ENCODE data around the gene ZNHIT3. TPM values are rescaled to one million over a fixed set of nuclear protein-coding genes. Genes with fewer than 3 reads are reported as not detected.

The ZNHIT3 gene
- total and polyA plus RNA-seq, 2 of the 13 experiments (the other 11 are each of a cell fraction or from before 2014, with no cell fraction given): 66.6 to 77.4 TPM

DNA sequence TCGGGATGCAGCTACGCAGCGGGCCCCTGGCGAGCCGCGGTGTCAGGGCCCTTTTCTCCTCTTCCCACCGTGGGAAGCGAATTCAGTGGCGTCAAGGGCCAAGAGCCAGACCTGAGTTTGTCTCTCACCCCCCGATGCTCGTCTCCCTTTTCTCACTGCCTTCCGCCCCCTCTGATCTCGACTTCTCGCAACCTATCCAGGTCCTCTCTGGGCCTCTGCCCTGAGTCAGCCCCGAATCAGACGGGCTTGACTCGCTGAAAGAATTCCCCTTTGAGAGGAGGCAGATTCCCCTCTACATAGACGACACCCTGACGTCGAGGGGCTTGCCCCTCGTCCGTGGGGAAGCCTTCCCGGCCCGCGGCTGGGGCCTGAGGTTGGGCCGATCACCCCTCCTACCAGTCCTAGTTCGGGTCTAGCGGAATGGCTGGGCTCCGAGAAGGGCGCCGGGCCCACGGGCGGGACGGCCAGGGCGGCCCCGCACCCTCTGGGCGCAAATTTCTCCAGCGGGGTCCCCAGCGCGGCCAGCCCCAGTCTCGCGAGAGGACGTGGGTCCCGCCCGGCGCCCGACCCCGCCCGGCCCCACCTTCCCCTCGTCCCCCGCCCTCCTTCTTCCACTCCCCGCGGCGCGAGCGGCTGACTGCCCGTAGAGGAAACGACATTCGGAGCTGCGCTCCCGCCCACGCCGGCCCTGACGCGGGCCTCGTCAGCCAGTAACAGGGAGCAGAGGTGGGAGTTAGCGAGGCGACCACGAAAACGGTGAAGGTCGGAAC is 58.0 kb downstream of the ZNHIT3 start, which contains the start of gene GGNBP2 (continued):
- TF ChIP-seq, protein P1, sequence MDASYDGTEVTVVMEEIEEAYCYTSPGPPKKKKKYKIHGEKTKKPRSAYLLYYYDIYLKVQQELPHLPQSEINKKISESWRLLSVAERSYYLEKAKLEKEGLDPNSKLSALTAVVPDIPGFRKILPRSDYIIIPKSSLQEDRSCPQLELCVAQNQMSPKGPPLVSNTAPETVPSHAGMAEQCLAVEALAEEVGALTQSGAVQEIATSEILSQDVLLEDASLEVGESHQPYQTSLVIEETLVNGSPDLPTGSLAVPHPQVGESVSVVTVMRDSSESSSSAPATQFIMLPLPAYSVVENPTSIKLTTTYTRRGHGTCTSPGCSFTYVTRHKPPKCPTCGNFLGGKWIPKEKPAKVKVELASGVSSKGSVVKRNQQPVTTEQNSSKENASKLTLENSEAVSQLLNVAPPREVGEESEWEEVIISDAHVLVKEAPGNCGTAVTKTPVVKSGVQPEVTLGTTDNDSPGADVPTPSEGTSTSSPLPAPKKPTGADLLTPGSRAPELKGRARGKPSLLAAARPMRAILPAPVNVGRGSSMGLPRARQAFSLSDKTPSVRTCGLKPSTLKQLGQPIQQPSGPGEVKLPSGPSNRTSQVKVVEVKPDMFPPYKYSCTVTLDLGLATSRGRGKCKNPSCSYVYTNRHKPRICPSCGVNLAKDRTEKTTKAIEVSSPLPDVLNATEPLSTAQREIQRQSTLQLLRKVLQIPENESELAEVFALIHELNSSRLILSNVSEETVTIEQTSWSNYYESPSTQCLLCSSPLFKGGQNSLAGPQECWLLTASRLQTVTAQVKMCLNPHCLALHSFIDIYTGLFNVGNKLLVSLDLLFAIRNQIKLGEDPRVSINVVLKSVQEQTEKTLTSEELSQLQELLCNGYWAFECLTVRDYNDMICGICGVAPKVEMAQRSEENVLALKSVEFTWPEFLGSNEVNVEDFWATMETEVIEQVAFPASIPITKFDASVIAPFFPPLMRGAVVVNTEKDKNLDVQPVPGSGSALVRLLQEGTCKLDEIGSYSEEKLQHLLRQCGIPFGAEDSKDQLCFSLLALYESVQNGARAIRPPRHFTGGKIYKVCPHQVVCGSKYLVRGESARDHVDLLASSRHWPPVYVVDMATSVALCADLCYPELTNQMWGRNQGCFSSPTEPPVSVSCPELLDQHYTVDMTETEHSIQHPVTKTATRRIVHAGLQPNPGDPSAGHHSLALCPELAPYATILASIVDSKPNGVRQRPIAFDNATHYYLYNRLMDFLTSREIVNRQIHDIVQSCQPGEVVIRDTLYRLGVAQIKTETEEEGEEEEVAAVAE (CRISPR knock-in tag; IDR thresholded peaks at IDR 0.05; ENCODE audit: borderline replicate concordance): peak; percentile 62; the same call in 1 of the 2 replicates
- TF ChIP-seq, protein P2, sequence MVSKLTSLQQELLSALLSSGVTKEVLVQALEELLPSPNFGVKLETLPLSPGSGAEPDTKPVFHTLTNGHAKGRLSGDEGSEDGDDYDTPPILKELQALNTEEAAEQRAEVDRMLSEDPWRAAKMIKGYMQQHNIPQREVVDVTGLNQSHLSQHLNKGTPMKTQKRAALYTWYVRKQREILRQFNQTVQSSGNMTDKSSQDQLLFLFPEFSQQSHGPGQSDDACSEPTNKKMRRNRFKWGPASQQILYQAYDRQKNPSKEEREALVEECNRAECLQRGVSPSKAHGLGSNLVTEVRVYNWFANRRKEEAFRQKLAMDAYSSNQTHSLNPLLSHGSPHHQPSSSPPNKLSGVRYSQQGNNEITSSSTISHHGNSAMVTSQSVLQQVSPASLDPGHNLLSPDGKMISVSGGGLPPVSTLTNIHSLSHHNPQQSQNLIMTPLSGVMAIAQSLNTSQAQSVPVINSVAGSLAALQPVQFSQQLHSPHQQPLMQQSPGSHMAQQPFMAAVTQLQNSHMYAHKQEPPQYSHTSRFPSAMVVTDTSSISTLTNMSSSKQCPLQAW (CRISPR knock-in tag; IDR thresholded peaks at IDR 0.05): peak; percentile 52
- peak; percentile 46 for TF ChIP-seq HNRNPLL (IDR thresholded peaks at IDR 0.05; ENCODE audit: low read depth, low read length, poor library complexity, severe bottlenecking)
- TF ChIP-seq, protein P3, sequence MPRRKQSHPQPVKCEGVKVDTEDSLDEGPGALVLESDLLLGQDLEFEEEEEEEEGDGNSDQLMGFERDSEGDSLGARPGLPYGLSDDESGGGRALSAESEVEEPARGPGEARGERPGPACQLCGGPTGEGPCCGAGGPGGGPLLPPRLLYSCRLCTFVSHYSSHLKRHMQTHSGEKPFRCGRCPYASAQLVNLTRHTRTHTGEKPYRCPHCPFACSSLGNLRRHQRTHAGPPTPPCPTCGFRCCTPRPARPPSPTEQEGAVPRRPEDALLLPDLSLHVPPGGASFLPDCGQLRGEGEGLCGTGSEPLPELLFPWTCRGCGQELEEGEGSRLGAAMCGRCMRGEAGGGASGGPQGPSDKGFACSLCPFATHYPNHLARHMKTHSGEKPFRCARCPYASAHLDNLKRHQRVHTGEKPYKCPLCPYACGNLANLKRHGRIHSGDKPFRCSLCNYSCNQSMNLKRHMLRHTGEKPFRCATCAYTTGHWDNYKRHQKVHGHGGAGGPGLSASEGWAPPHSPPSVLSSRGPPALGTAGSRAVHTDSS (CRISPR knock-in tag; conservative IDR thresholded peaks at IDR 0.05): no peak
- no peak for TF ChIP-seq ZNF496 (CRISPR knock-in tag; IDR thresholded peaks at IDR 0.05; ENCODE audit: insufficient replicate concordance)
- peak; percentile 95 for TF ChIP-seq PHF8 (CRISPR knock-in tag; IDR thresholded peaks at IDR 0.05)
- TF ChIP-seq ZNF264 (CRISPR knock-in tag; IDR thresholded peaks at IDR 0.05): peak; percentile 54; the same call in 1 of the 2 replicates
- no peak for TF ChIP-seq CBX2 (IDR thresholded peaks at IDR 0.05; ENCODE audit: low read depth, low read length)
- no peak for TF ChIP-seq CBX2 (CRISPR knock-in tag; IDR thresholded peaks at IDR 0.05; ENCODE audit: low read depth)
- peak; percentile 49; the same call in 1 of the 2 replicates for TF ChIP-seq ZNF570 (CRISPR knock-in tag; IDR thresholded peaks at IDR 0.05; ENCODE audit: borderline replicate concordance)
- TF ChIP-seq KAT8 (CRISPR knock-in tag; IDR thresholded peaks at IDR 0.05): peak; percentile 75; the same call in 1 of the 2 replicates
- TF ChIP-seq, protein P4, sequence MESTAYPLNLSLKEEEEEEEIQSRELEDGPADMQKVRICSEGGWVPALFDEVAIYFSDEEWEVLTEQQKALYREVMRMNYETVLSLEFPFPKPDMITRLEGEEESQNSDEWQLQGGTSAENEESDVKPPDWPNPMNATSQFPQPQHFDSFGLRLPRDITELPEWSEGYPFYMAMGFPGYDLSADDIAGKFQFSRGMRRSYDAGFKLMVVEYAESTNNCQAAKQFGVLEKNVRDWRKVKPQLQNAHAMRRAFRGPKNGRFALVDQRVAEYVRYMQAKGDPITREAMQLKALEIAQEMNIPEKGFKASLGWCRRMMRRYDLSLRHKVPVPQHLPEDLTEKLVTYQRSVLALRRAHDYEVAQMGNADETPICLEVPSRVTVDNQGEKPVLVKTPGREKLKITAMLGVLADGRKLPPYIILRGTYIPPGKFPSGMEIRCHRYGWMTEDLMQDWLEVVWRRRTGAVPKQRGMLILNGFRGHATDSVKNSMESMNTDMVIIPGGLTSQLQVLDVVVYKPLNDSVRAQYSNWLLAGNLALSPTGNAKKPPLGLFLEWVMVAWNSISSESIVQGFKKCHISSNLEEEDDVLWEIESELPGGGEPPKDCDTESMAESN (CRISPR knock-in tag; conservative IDR thresholded peaks at IDR 0.05): peak; percentile 45; the same call in 1 of the 2 replicates
- 0 out of 2 replicates have a peak, but pooled peaks have one; percentile 55 for TF ChIP-seq ZNF136 (CRISPR knock-in tag; IDR thresholded peaks at IDR 0.05; ENCODE audit: low read depth)
- no peak for TF ChIP-seq PLSCR1 (CRISPR knock-in tag; IDR thresholded peaks at IDR 0.05; ENCODE audit: borderline replicate concordance)
- TF ChIP-seq CENPX (CRISPR knock-in tag; IDR thresholded peaks at IDR 0.05): no peak
- no peak for TF ChIP-seq DRAP1 (CRISPR knock-in tag; IDR thresholded peaks at IDR 0.05)
- TF ChIP-seq ISL2 (CRISPR knock-in tag; IDR thresholded peaks at IDR 0.05): peak; percentile 36; the same call in 1 of the 2 replicates
